Stimulated activated naive CD8-positive, alpha-beta T cell treated with anti-CD3 and anti-CD28 coated beads, Interleukin-15, amount 100 ng/mL, for 72 hours (primary cell): ENCODE measurements around the gene FGGY.
"Not testable (repeated sequence)": the region's sequence is repeated elsewhere in the genome, so short reads cannot be mapped to it uniquely, and the experiment has no call there.

ENCODE experiments used
- ATAC-seq: fragments of 150-1000 bp; cut with Tn5 transposase; 2 replicates; pipeline ENCODE4 v1.10.0; 2021; ENCODE audit warnings: mild to moderate bottlenecking, moderate library complexity
- DNase-seq, 2 donors: peaks; one replicate each; pipeline ENCODE4 v3.0.0; 2021 to 2022
- H3K27ac Mint-ChIP-seq, 2 donors: one replicate each; pipeline ENCODE4 v1.8.0; 2022; ENCODE audit warnings: mild to moderate bottlenecking in 2 of 2, mixed read lengths in 2 of 2, moderate library complexity in 2 of 2
- H3K27me3 Mint-ChIP-seq: one replicate; pipeline ENCODE4 v1.8.0; 2022; ENCODE audit warnings: mixed read lengths
- H3K4me1 Mint-ChIP-seq: one replicate; pipeline ENCODE4 v1.8.0; 2022; ENCODE audit warnings: mild to moderate bottlenecking, mixed read lengths
- H3K4me3 Mint-ChIP-seq, 2 donors: one replicate each; pipeline ENCODE4 v1.8.0; 2022; ENCODE audit warnings: mild to moderate bottlenecking in 2 of 2, mixed read lengths in 2 of 2, moderate library complexity in 1 of 2
- H3K9me3 Mint-ChIP-seq, 2 donors: one replicate each; pipeline ENCODE4 v1.8.0; 2022; ENCODE audit warnings: mixed read lengths in 2 of 2

Gene FGGY

DNA sequence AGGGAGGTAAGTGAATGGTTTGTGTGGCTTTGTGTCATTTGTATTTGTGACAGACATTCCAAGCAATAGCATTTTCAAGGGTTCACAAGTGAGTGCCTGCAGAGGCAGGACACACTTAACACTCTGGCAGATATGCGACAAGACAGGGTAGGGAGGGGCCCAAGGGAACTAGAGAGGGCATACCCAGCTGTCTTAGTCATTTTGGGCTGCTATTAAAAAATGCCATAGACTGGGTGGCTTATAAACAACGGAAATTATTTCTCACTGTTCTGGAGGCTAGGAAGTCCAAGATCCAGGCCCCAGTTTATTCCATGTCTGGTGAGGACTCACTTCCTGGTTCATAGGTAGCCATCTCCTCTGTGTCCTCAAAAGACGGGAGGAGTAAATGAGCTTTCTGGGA, 137.4 kb downstream of the FGGY start:
- ATAC-seq, result no peak
- Mint-ChIP-seq H3K27ac (peak overlapping the region in 1 of 2 donors; percentile 81), H3K4me1 (peaks cover 45% of the 10 kb centered on the region), H3K4me3 (no peak overlapping the region), H3K27me3 (no peaks in the 10 kb centered on the region), H3K9me3 (no peaks in the 10 kb centered on the region)
- no peak for DNase-seq

DNA sequence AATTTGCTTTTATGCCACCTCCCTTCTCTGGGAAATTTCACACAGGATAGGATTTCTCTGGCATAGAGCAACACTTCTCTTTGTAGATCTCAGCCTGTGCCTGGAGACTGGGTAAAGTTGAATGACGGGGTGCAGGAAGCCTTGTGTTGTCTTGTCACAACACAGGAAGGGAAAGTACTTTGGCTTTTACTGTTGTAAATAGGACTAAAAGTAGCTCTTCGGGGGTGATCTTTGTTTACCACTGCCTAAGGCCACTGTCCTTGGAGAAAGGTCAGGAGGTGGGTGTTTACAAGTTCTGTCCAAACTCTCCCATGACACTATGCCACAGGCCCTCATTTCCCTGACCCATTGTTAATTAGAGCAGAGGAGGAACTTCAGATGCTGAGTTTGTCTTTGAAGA, 139.7 kb downstream of the FGGY start:
- Mint-ChIP-seq H3K9me3 (no peaks in the 10 kb centered on the region), H3K4me1 (peaks cover 38% of the 10 kb centered on the region), H3K27ac (no peak overlapping the region), H3K27me3 (no peaks in the 10 kb centered on the region), H3K4me3 (no peak overlapping the region)
- DNase-seq (no peak), ATAC-seq (no peak)

DNA sequence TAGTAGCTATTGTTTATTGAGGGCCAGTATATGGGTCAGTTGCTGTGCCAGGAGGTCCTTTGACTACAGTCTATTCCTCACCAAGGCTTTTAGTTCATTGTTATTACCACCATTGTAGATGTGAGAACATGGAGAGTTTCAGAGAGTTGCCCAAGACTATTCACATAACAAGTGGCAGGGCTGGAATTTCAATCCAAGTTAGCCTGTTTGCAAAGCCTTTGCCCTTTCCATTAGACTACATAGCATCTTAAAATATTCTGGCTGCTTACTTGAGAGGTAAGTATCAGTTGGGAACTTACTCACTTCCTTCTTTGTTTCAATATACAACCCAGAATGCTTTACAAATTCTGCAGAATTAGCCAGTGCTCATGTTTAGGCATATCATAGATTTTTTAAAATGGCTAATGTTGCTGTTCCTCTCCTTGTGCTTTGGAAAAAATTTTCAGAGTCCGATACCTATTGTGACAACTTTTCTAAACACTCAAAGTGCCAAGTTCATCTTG, 141.2 kb downstream of the FGGY start:
- no peaks in the 10 kb centered on the region for H3K9me3 Mint-ChIP-seq
- no peak overlapping the region for H3K4me3 Mint-ChIP-seq
- peaks cover 30% of the 10 kb centered on the region for H3K4me1 Mint-ChIP-seq
- H3K27me3 Mint-ChIP-seq, result no peaks in the 10 kb centered on the region
- no peak overlapping the region for H3K27ac Mint-ChIP-seq
- no peak for ATAC-seq
- DNase-seq, result no peak

DNA sequence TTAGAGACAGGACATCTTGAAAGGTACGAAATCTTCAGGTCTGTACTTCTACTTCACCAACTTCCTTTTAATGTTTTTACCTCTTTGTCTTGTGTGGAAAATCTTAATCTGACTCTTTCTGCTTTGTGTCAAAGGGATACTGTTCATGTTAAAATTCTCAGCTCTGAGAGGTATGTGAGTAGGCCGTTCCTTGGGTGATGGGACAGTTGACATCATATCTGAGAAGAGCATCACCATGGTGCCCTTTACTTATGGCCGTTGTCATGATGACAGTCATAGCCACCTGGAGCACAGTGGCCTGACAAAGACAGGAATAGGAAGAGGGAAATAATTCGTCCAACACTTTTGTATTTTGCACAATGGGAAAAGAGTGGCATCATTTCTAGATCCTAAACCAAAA, 145.6 kb downstream of the FGGY start:
- DNase-seq (no peak), ATAC-seq (peak; percentile 52)
- Mint-ChIP-seq H3K4me1 (peaks cover 15% of the 10 kb centered on the region), H3K9me3 (no peaks in the 10 kb centered on the region), H3K4me3 (no peak overlapping the region), H3K27me3 (no peaks in the 10 kb centered on the region), H3K27ac (no peak overlapping the region)

DNA sequence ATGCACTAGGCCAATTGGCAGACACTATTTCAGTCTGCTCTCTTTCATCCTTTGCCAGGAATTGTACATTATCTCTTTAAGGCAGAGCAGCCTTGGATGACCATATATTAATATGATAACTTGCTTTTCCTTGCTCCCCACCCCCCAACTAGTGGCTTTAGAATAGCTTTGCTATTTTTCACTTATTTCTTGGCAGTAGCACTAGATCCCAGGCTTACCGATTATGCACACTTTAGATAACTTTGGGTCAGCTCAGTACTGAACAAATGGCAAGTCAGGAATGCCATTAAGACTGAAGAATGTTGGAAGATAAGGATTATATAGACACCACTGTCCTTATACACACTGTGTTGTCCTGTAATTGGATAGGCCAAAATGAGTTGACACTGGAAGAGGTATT, 146.4 kb downstream of the FGGY start:
- Mint-ChIP-seq H3K9me3 (no peaks in the 10 kb centered on the region), H3K27ac (no peak overlapping the region), H3K27me3 (no peaks in the 10 kb centered on the region), H3K4me1 (peaks cover 15% of the 10 kb centered on the region), H3K4me3 (no peak overlapping the region)
- ATAC-seq (no peak), DNase-seq (no peak)

DNA sequence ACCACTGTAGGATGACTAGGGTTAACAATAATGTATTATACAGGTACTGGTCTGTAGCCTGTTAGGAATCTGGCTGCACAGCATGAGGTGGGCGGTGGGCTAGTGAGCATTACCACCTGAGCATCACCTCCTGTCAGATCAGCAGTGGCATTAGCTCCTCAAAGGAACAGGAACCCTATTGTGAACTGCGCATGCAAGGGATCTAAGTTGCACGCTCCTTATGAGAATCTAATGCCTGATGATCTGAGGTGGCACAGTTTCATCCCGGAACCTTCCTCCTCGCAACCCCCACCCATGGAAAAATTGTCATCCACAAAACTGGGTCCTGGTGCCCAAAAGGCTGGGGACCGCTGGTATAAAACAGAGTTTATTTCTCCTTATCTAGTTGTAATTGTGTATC, 147.6 kb downstream of the FGGY start:
- ATAC-seq (no peak), DNase-seq (no peak)
- peaks cover 15% of the 10 kb centered on the region for H3K4me1 Mint-ChIP-seq
- H3K27ac Mint-ChIP-seq, result no peak overlapping the region
- no peaks in the 10 kb centered on the region for H3K9me3 Mint-ChIP-seq
- H3K4me3 Mint-ChIP-seq, result no peak overlapping the region
- H3K27me3 Mint-ChIP-seq, result no peaks in the 10 kb centered on the region

DNA sequence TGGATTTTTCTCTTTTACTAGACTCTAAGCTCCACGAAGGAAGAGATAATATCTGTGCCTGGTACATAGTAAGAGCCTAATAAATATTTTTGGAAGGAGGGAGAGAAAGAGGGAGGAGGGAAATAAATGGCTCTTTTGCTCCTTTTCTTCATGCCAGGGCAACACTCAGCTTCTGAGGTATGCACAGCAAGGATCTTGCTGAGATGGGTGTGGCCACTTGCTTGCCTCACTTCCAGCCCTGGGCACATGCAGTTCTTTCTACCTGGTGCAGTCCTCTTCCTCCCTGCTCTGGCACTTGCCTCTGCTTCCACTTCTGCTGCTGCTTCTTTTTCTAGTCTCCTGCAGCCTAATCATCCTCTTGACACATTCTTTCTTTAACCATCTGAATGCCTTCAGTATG, 148.1 kb downstream of the FGGY start:
- Mint-ChIP-seq H3K27me3 (no peaks in the 10 kb centered on the region), H3K27ac (peak overlapping the region in 1 of 2 donors; percentile 35), H3K4me1 (peaks cover 15% of the 10 kb centered on the region), H3K9me3 (no peaks in the 10 kb centered on the region), H3K4me3 (no peak overlapping the region)
- DNase-seq, result no peak
- no peak for ATAC-seq

DNA sequence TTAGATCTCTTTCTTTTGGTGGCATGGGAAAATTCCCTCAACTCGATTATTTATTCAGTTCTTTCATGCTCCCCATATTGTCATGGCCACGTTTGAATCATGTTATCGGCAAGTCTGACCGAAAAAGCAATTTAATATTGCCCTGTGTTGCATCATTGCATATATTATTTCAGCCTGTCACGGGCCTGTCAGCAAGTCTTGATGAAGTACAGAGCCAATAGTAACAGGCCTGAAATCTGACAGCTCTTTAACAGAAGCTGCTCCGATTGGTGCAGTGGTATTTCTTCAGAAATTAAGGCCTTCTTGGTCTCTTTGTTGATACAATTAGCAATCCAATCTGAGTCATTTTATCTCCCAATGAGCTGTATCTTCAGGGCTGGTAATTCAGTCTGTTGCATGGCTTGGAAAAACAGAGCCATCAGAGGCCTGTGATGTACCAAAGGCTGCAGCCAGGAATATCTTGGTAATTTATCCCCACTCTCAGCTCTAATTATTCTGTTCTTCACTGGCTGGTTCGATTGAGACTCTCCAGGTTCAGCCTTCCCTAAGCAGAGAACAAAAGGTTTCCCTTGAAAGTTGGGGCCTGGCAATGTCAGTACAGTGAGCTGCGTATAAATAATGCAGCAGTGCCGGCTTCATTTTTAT, 149.5 kb downstream of the FGGY start:
- no peak overlapping the region for H3K4me3 Mint-ChIP-seq
- no peaks in the 10 kb centered on the region for H3K27me3 Mint-ChIP-seq
- peak overlapping the region in 1 of 2 donors; percentile 85 for H3K27ac Mint-ChIP-seq
- H3K9me3 Mint-ChIP-seq, result no peaks in the 10 kb centered on the region
- peaks cover 15% of the 10 kb centered on the region for H3K4me1 Mint-ChIP-seq
- DNase-seq, result no peak
- peak; percentile 52 for ATAC-seq

DNA sequence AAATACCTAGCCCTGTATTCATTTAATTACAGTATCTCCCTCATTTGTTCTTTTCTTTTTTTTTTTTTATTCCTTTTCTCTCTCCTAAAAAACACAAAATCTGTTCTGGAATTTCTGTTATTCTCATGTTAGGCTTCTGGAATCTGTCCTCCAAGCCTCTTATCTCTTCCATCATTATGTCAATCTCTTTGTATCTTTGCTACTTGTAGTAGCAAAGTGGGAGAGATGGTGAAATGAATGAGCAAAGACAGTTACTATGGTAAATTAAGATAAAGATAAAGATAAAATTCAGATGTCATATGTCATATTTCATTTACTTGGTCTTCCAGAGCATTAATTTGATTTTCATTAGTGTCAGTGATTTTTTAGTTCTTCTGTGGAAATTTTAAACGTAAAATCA, 155.1 kb downstream of the FGGY start:
- Mint-ChIP-seq H3K27me3 (no peaks in the 10 kb centered on the region), H3K4me1 (no peaks in the 10 kb centered on the region), H3K27ac (no peak overlapping the region), H3K4me3 (no peak overlapping the region), H3K9me3 (no peaks in the 10 kb centered on the region)
- ATAC-seq (no peak), DNase-seq (no peak)

DNA sequence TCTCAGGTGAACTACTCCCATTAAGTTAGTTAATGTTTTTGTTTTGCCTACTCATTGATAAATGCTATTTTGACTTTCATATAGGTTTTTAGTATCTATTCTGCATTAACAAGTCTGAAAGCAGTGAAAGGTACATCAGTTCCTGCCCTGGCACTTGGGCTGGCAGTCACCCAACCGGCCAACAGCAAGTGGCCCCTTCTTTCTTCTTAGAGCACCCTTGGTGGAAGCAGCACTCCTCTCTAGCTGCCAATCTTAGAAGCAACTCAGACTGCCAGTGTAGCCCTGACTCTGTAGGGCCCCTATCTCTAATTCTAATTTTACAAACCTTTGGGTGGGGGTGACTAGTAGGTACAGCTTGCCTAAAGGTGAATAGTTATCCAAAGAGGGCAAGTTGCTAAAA, 155.7 kb downstream of the FGGY start:
- H3K4me1 Mint-ChIP-seq, result no peaks in the 10 kb centered on the region
- H3K27ac Mint-ChIP-seq, result no peak overlapping the region
- ATAC-seq, result no peak

DNA sequence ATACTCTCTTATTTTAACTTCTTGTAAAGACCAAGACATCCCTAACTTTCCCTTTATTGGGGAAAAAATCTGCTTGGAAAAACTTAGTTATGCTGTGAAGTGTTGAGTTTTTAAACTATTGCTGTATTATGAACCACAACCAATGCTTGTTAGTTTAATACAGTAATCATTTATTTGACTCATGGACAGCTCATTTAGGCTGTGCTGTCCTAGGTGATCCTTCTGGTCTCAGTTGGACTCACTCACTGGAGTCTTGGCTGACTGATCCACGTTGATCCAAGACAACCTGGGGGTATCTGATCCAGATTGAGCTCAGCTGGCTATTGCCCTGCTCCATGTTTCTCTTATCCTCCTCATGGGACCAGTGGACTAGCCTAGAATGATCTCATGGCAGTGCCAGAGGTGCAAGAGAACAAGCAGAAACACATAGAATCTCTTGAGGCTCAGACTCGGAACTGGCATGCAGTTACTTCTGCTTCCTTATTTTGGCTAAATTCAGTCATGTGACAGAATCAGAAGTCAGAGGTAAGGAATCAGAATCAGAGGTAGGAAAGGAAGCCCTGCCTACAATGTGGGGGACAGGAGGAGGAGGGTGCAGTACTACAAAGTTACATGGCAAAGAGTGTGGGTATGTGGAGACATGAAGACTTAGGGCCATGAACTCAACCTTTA, 156.5 kb downstream of the FGGY start:
- ATAC-seq (no peak), DNase-seq (no peak)
- Mint-ChIP-seq H3K9me3 (no peaks in the 10 kb centered on the region), H3K27ac (no peak overlapping the region), H3K4me3 (no peak overlapping the region), H3K27me3 (no peaks in the 10 kb centered on the region), H3K4me1 (no peaks in the 10 kb centered on the region)

More for the DNA sequence above, 155.7 kb downstream of the FGGY start:
- DNase-seq, result no peak
- H3K9me3 Mint-ChIP-seq, result no peaks in the 10 kb centered on the region
- H3K27me3 Mint-ChIP-seq, result no peaks in the 10 kb centered on the region
- H3K4me3 Mint-ChIP-seq, result no peak overlapping the region

DNA sequence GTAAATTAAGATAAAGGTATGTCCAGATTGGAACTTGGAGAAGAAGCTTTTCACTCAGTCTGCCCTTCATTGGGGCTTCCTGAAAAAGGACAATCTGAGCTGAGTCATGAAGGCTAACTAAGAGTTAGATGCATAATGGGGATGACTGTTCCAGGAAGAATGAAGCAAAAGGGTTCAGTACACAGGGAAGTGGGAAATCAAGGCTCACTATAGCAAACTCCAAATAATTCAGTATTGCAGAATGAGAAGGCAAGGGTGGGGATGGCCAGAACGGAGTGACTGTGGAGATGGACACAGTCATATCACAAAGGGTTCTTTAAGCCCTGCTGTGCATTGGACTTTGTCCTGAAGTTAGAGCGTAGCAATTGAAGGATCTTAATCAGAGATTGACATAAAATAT, 158.3 kb downstream of the FGGY start:
- H3K9me3 Mint-ChIP-seq, result peaks cover 7 to 8% of the 10 kb centered on the region in 2 donors

DNA sequence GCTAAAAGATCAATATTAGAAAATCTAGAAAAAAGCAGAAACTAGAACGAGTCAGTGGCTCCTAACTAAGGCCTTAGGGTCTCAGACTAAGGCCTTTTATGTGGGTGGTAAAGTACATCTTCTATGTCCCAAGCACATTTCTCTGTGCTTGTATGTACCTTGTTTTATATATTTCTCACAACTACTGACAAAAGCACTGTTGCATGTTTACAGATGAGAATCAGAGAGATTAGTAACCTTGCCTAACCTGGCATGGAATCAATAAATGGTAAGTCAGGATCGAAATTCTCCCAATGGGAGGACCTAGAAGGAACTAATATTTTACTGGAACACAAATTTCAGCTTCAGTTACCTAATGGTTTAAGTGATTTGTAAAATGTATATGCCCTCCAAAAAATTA, 160.9 kb downstream of the FGGY start:
- no peak overlapping the region for H3K27ac Mint-ChIP-seq
- H3K27me3 Mint-ChIP-seq, result no peaks in the 10 kb centered on the region
- peaks cover 8 to 13% of the 10 kb centered on the region in 2 donors for H3K9me3 Mint-ChIP-seq
- DNase-seq, result no peak
- H3K4me3 Mint-ChIP-seq, result no peak overlapping the region
- H3K4me1 Mint-ChIP-seq, result peaks cover 7% of the 10 kb centered on the region
- ATAC-seq, result no peak

More for the DNA sequence above, 158.3 kb downstream of the FGGY start:
- Mint-ChIP-seq H3K27ac (peak overlapping the region in 1 of 2 donors; percentile 0), H3K27me3 (no peaks in the 10 kb centered on the region), H3K4me1 (no peaks in the 10 kb centered on the region), H3K4me3 (no peak overlapping the region)
- no peak for DNase-seq
- ATAC-seq, result no peak

DNA sequence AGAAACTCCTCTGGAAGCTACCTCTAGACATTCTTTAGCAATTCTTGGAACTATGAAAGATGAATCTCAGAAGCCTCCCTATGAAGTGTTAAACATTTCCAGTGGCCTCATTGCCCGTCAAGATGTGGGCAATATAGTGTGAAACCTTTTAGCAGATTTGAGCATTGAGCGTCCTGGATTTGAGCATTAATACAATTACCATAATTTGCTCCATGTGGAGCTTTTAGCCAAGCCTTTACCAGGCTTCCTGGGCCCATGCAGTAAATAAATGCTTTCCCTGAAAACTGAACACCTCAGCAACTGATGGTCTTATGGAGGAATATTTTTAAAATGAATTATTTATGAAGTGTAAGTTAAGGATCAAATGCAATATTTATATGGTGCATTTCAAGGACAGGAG, 162.0 kb downstream of the FGGY start:
- DNase-seq, result no peak
- no peak overlapping the region for H3K27ac Mint-ChIP-seq
- ATAC-seq, result no peak
- H3K4me3 Mint-ChIP-seq, result no peak overlapping the region
- no peaks in the 10 kb centered on the region for H3K27me3 Mint-ChIP-seq
- peaks cover 14 to 21% of the 10 kb centered on the region in 2 donors for H3K9me3 Mint-ChIP-seq
- H3K4me1 Mint-ChIP-seq, result peaks cover 7% of the 10 kb centered on the region

DNA sequence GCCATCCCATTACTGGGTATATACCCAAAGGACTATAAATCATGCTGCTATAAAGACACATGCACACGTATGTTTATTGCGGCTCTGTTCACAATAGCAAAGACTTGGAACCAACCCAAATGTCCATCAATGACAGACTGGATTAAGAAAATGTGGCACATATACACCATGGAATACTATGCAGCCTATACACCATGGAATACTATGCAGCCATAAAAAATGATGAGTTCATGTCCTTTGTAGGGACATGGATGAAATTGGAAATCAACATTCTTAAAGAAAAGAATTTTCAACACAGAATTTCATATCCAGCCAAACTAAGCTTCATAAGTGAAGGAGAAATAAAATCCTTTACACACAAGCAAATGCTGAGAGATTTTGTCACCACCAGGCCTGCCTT, 166.0 kb downstream of the FGGY start:
- not testable (repeated sequence) for H3K4me1 Mint-ChIP-seq, H3K27me3 Mint-ChIP-seq, H3K4me3 Mint-ChIP-seq, H3K27ac Mint-ChIP-seq, ATAC-seq, DNase-seq
- H3K9me3 Mint-ChIP-seq, result peaks cover 25 to 35% of the 10 kb centered on the region in 2 donors

DNA sequence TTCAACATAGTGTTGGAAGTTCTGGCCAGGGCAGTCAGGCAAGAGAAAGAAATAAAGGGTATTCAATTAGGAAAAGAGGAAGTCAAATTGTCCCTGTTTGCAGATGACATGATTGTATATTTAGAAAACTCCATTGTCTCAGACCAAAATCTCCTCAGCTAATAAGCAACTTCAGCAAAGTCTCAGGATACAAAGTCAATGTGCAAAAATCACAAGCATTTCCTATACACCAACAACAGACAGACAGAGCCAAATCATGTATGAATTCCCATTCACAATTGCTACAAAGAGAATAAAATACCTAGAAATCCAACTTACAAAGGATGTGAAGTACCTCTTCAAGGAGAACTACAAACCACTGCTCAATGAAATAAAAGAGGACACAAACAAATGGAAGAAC, 168.6 kb downstream of the FGGY start:
- H3K4me3 Mint-ChIP-seq, H3K27ac Mint-ChIP-seq, H3K4me1 Mint-ChIP-seq, H3K27me3 Mint-ChIP-seq, DNase-seq, ATAC-seq: not testable (repeated sequence)
- H3K9me3 Mint-ChIP-seq, result peaks cover 22 to 42% of the 10 kb centered on the region in 2 donors
